Measurements from ENCODE around the gene BCAT1.

The BCAT1 gene

GRCh38 chr12:24760162-24760561 lies 188.7 kb downstream of the BCAT1 start:
- H3K27ac ChIP-seq (ENCODE audit: low read length), result no peak overlapping the region
- no peak for DNase-seq (ENCODE audit: low read depth, low spot score)

More at GRCh38 chr12:24760162-24760561, 188.7 kb downstream of the BCAT1 start:
- no peaks in the 10 kb centered on the region for H3K9me3 ChIP-seq (ENCODE audit: control insufficient read depth, insufficient read depth, low read length)
- WGBS (ENCODE audit: insufficient coverage, insufficient read length), result no CpG with 5 or more reads among the region's 1 CpG
- H3K4me1 ChIP-seq (ENCODE audit: control insufficient read depth, insufficient read depth, low read length), result 0 out of 2 replicates have a peak, but pooled peaks cover 1% of the 10 kb centered on the region
- H3K27me3 ChIP-seq (ENCODE audit: control insufficient read depth, insufficient read depth, low read length), result no peaks in the 10 kb centered on the region
- H3K4me3 ChIP-seq (ENCODE audit: low read length), result no peak overlapping the region
- no peaks in the 10 kb centered on the region for H3K36me3 ChIP-seq (ENCODE audit: control insufficient read depth, insufficient read depth, low read length)

All from iPS DF 6.9 (cell line).